K562 (cell line): ENCODE results near the gene HSPB7. TPM values are rescaled to one million over a fixed set of nuclear protein-coding genes. Genes with fewer than 3 reads are reported as not detected.

Experiments
- ATAC-seq: fragments of 200-7000 bp; cut with Tn5 transposase; 3 replicates; pipeline ENCODE4 v1.9.1; 2020; ENCODE audit warnings: moderate library complexity
- BruUV-seq: library from RNA; stranded (reverse); fragments of 400-500 nt; replicated peaks from 2 replicates; lab custom pipeline; 2021; lab: Mats Ljungman, UMichigan
- CTCF ChIA-PET: fragments of 300-600 bp; formaldehyde crosslinking; extraction: SDS; loops from one replicate; lab custom pipeline; 2021; ENCODE audit warnings: low intra/inter-chr PET ratio; lab: Yijun Ruan, JAX
- POLR2A ChIA-PET: fragments of 300-600, 350-650 bp; sonication (Branson Sonifier 250); formaldehyde crosslinking; extraction: SDS; loops from one replicate; lab custom pipeline; 2021; ENCODE audit warnings: antibody characterized with exemption, inconsistent platforms; lab: Yijun Ruan, JAX
- DNase-seq, 4 experiments: peaks; one replicate each; pipeline versions ENCODE4 v3.0.0 to v3.0.0-alpha.2; 2011 to 2018; ENCODE audit warnings: low spot score in 3 of 4, mixed read lengths in 3 of 4; ENCODE audit errors: extremely low read depth in 1 of 4
- FAIRE-seq: peaks from 2 replicates; lab custom pipeline; 2011; peaks lifted over from hg19 to GRCh38; lab: Jason Lieb, UNC
- H2AFZ ChIP-seq: 2 replicates; pipeline ENCODE4 v1.6.0; 2011; ENCODE audit warnings: low read depth, low read length, control low read depth, inconsistent platforms
- H3K27ac ChIP-seq: fragments of 200-600 bp; 3 replicates; pipeline ENCODE4 v1.8.0; 2011; ENCODE audit warnings: low read depth, mild to moderate bottlenecking, control low read depth, inconsistent platforms, low read length, moderate library complexity, mixed read lengths; ENCODE audit errors: extremely low read depth
- H3K27me3 ChIP-seq, 2 experiments: fragments of 300-600 bp in 1 of 2; 2 replicates in 1 of 2; 3 replicates in 1 of 2; pipeline versions ENCODE4 v1.6.0 to v1.8.0; 2011; ENCODE audit warnings: inconsistent platforms in 2 of 2, low read length in 2 of 2, mild to moderate bottlenecking in 1 of 2, mixed read lengths in 1 of 2, moderate library complexity in 1 of 2; ENCODE audit not compliant: control insufficient read depth in 2 of 2, insufficient read depth in 2 of 2
- H3K36me3 ChIP-seq: fragments of 300-600 bp; 3 replicates; pipeline ENCODE4 v1.8.0; 2011; ENCODE audit warnings: mild to moderate bottlenecking, low read length, inconsistent platforms; ENCODE audit not compliant: control insufficient read depth, insufficient read depth
- H3K4me1 ChIP-seq, 2 experiments: fragments of 200-600 bp in 1 of 2; replicated peaks in 1 of 2; 2 replicates in 1 of 2; 3 replicates in 1 of 2; pipeline versions ENCODE4 v1.5.1 to v1.8.0; 2011; ENCODE audit warnings: inconsistent platforms in 2 of 2, low read length in 2 of 2, mild to moderate bottlenecking in 1 of 2, mixed read lengths in 1 of 2, moderate library complexity in 1 of 2; ENCODE audit not compliant: control insufficient read depth in 2 of 2, insufficient read depth in 2 of 2
- H3K4me2 ChIP-seq: 2 replicates; pipeline ENCODE4 v1.6.1; 2011; ENCODE audit warnings: low read length, control low read depth, inconsistent platforms, mixed read lengths; ENCODE audit not compliant: insufficient read depth
- H3K4me3 ChIP-seq: fragments of 200-600 bp; sonication (generic), shearing (Covaris generic); 2 replicates; pipeline ENCODE4 v1.5.1; 2016; ENCODE audit warnings: control low read depth, inconsistent platforms
- H3K79me2 ChIP-seq: fragments of 200-600 bp; 3 replicates; pipeline ENCODE4 v1.8.0; 2011; ENCODE audit warnings: low read length, inconsistent platforms; ENCODE audit not compliant: control insufficient read depth, insufficient read depth
- H3K9ac ChIP-seq, 2 experiments: 2 replicates each; pipeline versions ENCODE4 v1.6.0 to v1.6.1; 2011; ENCODE audit warnings: low read depth in 2 of 2, low read length in 2 of 2, control low read depth in 1 of 2, inconsistent platforms in 1 of 2, mild to moderate bottlenecking in 1 of 2, mixed read lengths in 1 of 2; ENCODE audit not compliant: insufficient read depth in 1 of 2
- H3K9me1 ChIP-seq: one replicate; pipeline ENCODE4 v1.6.0; 2011; ENCODE audit warnings: inconsistent platforms, mild to moderate bottlenecking, low read length, moderate library complexity; ENCODE audit not compliant: control insufficient read depth, insufficient read depth
- H3K9me3 ChIP-seq: replicated peaks from 2 replicates; pipeline ENCODE4 v1.5.1; 2011; ENCODE audit warnings: low read depth, low read length, inconsistent platforms; ENCODE audit not compliant: control insufficient read depth, insufficient read depth
- H4K20me1 ChIP-seq: replicated peaks from 2 replicates; pipeline ENCODE4 v1.6.1; 2011; ENCODE audit warnings: low read length, inconsistent platforms, mixed read lengths; ENCODE audit not compliant: control insufficient read depth, insufficient read depth
- AFF4 ChIP-seq: sonication (generic); formaldehyde crosslinking; IDR thresholded peaks from 2 replicates; pipeline ENCODE4 v1.8.0; 2023; ENCODE audit warnings: mild to moderate bottlenecking, missing genetic modification reagents
- DEAF1 ChIP-seq: fragments of 450-650 bp; formaldehyde crosslinking; IDR thresholded peaks from 2 replicates; pipeline ENCODE4 v1.4.0; 2020; ENCODE audit warnings: mild to moderate bottlenecking, moderate library complexity
- HCFC1 ChIP-seq: IDR thresholded peaks from 2 replicates; pipeline ENCODE4 v1.6.1; 2012; ENCODE audit warnings: low read depth, low read length, improper control_type of control experiment
- MTA3 ChIP-seq: fragments of 450-650 bp; formaldehyde crosslinking; IDR thresholded peaks from 2 replicates; pipeline ENCODE4 v1.6.1; 2017; ENCODE audit warnings: mild to moderate bottlenecking, borderline replicate concordance
- MYNN ChIP-seq, 2 experiments: sonication (generic); formaldehyde crosslinking in 1 of 2; IDR thresholded peaks; 2 replicates each; pipeline versions ENCODE4 v1.5.0 to v1.6.1; 2016 to 2020; ENCODE audit warnings: antibody characterized with exemption in 1 of 2, missing genetic modification reagents in 1 of 2
- PHF8 ChIP-seq: fragments of 200-600 bp; sonication (generic); IDR thresholded peaks from 2 replicates; pipeline ENCODE4 v1.6.1; 2012; ENCODE audit warnings: mixed run types, mild to moderate bottlenecking, inconsistent platforms, low read length, moderate library complexity, borderline replicate concordance
- RAD21 ChIP-seq, 2 experiments: fragments of 250-450 bp in 1 of 2; fragments of 450-650 bp in 1 of 2; sonication (Bioruptor Pico) in 1 of 2; formaldehyde crosslinking in 1 of 2; IDR thresholded peaks in 1 of 2; conservative IDR thresholded peaks in 1 of 2; 2 replicates each; pipeline versions ENCODE4 v1.4.0 to v1.8.0; 2020 to 2022; ENCODE audit warnings: mild to moderate bottlenecking in 2 of 2, moderate library complexity in 1 of 2
- SMC3 ChIP-seq: conservative IDR thresholded peaks from 2 replicates; pipeline ENCODE4 v1.6.1; 2011; ENCODE audit warnings: low read depth, low read length, improper control_type of control experiment; ENCODE audit not compliant: insufficient read depth
- SNIP1 ChIP-seq: fragments of 450-650 bp; IDR thresholded peaks from 2 replicates; pipeline ENCODE4 v1.7.1; 2017; ENCODE audit warnings: low read depth, mild to moderate bottlenecking
- SOX6 ChIP-seq: fragments of 450-650 bp; IDR thresholded peaks from 2 replicates; pipeline ENCODE4 v1.6.1; 2014; ENCODE audit warnings: mild to moderate bottlenecking
- TAF1 ChIP-seq: IDR thresholded peaks from 2 replicates; pipeline ENCODE4 v1.6.1; 2011; ENCODE audit warnings: mild to moderate bottlenecking, low read length, moderate library complexity; ENCODE audit not compliant: insufficient read depth, control insufficient read depth, severe bottlenecking; ENCODE audit errors: extremely low read depth
- ZBTB17 ChIP-seq: fragments of 450-650 bp; formaldehyde crosslinking; IDR thresholded peaks from 2 replicates; pipeline ENCODE4 v1.4.0; 2020; ENCODE audit warnings: mild to moderate bottlenecking
- ZBTB7A ChIP-seq: IDR thresholded peaks from 2 replicates; pipeline ENCODE4 v1.6.1; 2011; ENCODE audit warnings: low read depth, mild to moderate bottlenecking, low read length, moderate library complexity, borderline replicate concordance; ENCODE audit not compliant: control insufficient read depth
- ZNF24 ChIP-seq: fragments of 450-650 bp; IDR thresholded peaks from 2 replicates; pipeline ENCODE4 v1.6.1; 2016
- ZNF551 ChIP-seq: fragments of 250-450 bp; sonication (Bioruptor Pico); IDR thresholded peaks from 2 replicates; pipeline ENCODE4 v1.5.0; 2021; ENCODE audit warnings: mild to moderate bottlenecking, moderate library complexity
- WGBS: fragments of 100-300 bp; shearing (Covaris generic); methylation state at CpG from one replicate; pipeline ENCODE4 v1.1.6; 2016; ENCODE audit warnings: low coverage, mixed read lengths; ENCODE audit not compliant: insufficient coverage; ENCODE audit errors: missing lambda C conversion rate; 5-methylcytosine and 5-hydroxymethylcytosine counted together
- in situ Hi-C: fragments of 300-500 bp; cut with MboI; formaldehyde crosslinking; loops from 4 replicates; pipeline ENCODE4 v1.15.0; 2018; ENCODE audit warnings: inconsistent platforms, mixed read lengths
- intact Hi-C: fragments of 100-400 bp; cut with micrococcal nuclease; formaldehyde crosslinking; loops from 2 replicates; pipeline ENCODE4 v1.14.2; 2022
- polyA plus RNA-seq, 8 experiments: library from polyadenylated mRNA; depleted of rRNA in 4 of 8; stranded (reverse) in 5 of 8; unstranded in 3 of 8; fragments of >200 nt; fragmentation: Nextera tagmentation in 2 of 8; fragmentation: Illumina TruSeq in 1 of 8; extraction: Ambion mirVana in 2 of 8; extraction: Trizol in 1 of 8; gene quantifications; 2 replicates each; pipeline versions ENCODE4 v1.2.1 to v1.2.3, GENCODE V29; 2011 to 2014; ENCODE audit warnings: inconsistent platforms in 1 of 8, missing spikeins in 1 of 8
- total RNA-seq, 7 experiments: library from RNA; depleted of rRNA in 6 of 7; stranded (reverse); fragments of >200 nt in 6 of 7; fragmentation: Illumina TruSeq in 2 of 7; extraction: Trizol in 2 of 7; gene quantifications; 2 replicates each; pipeline versions ENCODE4 v1.2.1 to v1.2.3, GENCODE V29; 2011 to 2021; ENCODE audit warnings: low replicate concordance in 1 of 7

The HSPB7 gene
- total and polyA plus RNA-seq, 9 of the 15 experiments (the other 6 are each of a cell fraction or from before 2014, with no cell fraction given), result 0.05 to 0.19 (median 0.07) TPM; not detected in 6

GRCh38 chr1:16032388-16033102, 14.7 kb upstream of the HSPB7 start:
- H4K20me1 ChIP-seq, result no peaks in the 10 kb centered on the region
- H3K79me2 ChIP-seq, result no peaks in the 10 kb centered on the region
- intact Hi-C loops (loop anchor here (1.0 kb wide), 3 partner anchors 19 to 25 kb away; no protein-coding TSS in a partner anchor), in situ Hi-C loops (no loop called here)
- H3K4me1 ChIP-seq, result peaks cover 4 to 42% of the 10 kb centered on the region in 2 experiments; a peak in 4 of 5 replicates
- BruUV-seq, result no TSS peak
- peak overlapping the region; percentile 14; the same call in 1 of the 2 replicates for H3K4me2 ChIP-seq
- CTCF ChIA-PET, result interaction anchor here (1.0 to 2.6 kb wide), 3 partner anchors 19 to 240 kb away, joined by 3 to 50 read pairs (median 6); no protein-coding TSS in a partner anchor
- no peaks in the 10 kb centered on the region for H3K27me3 ChIP-seq
- POLR2A ChIA-PET, result interaction anchor here (0.5 kb wide), 1 partner anchor 9 kb away, joined by 4 read pairs; no protein-coding TSS in a partner anchor
- H3K4me3 ChIP-seq, result no peak overlapping the region
- FAIRE-seq, result peak; percentile 98
- H2AFZ ChIP-seq, result no peak overlapping the region; the same call in 1 of the 2 replicates
- no peaks in the 10 kb centered on the region for H3K9me3 ChIP-seq
- H3K27ac ChIP-seq, result no peak overlapping the region
- no peaks in the 10 kb centered on the region for H3K36me3 ChIP-seq
- WGBS, result 21% methylated on average over 18 of the region's 18 CpGs
- peak; percentile 99 for ATAC-seq
- no peak overlapping the region for H3K9ac ChIP-seq
- DNase-seq, result peak; percentile 97 to 98 (median 98)
- no peaks in the 10 kb centered on the region for H3K9me1 ChIP-seq
- TF ChIP-seq PHF8 (no peak), ZNF551 (CRISPR knock-in tag) (no peak), MTA3 (peak; percentile 74; the same call in 1 of the 2 replicates), ZBTB7A (peak; percentile 93), DEAF1 (CRISPR knock-in tag) (peak; percentile 98), AFF4 (CRISPR knock-in tag) (peak; percentile 62; the same call in 1 of the 2 replicates), MYNN (IDR thresholded peaks at IDR 0.05) (peak; percentile 80; the same call in 1 of the 2 replicates), MYNN (CRISPR knock-in tag; IDR thresholded peaks at IDR 0.05) (no peak), TAF1 (no peak), HCFC1 (peak; percentile 34; the same call in 1 of the 2 replicates), ZBTB17 (CRISPR knock-in tag) (0 out of 2 replicates have a peak, but pooled peaks have one; percentile 56), SOX6 (peak; percentile 63; the same call in 1 of the 2 replicates), SMC3 (peak; percentile 98), ZNF24 (peak; percentile 19; the same call in 1 of the 2 replicates), RAD21 (CRISPR knock-in tag; conservative IDR thresholded peaks at IDR 0.05 in 1 of 2, IDR thresholded peaks at IDR 0.05 in 1 of 2) (peak; percentile 99 to 100), SNIP1 (no peak)
